Measurements from ENCODE around the gene PTH1R.

- TF ChIP-seq GATA2 (IDR thresholded peaks at IDR 0.05; ENCODE audit: low read depth, low read length) (no peak), GATA3 (IDR thresholded peaks at IDR 0.05; ENCODE audit: low read depth, low read length) (no peak)
These were observed 4.3 kb downstream of the PTH1R start for GRCh38 chr3:46881596-46882376.

Measured in SH-SY5Y (cell line).